Ammon's horn (tissue), 1 donor: Measurements from ENCODE around the gene IGFBP5.

Experiments
- DNase-seq: peaks from one replicate; pipeline ENCODE4 v3.0.0-alpha.2; 2016; ENCODE audit warnings: low spot score

IGFBP5 gene

GRCh38 chr2:216695401-216695821 is at the start of gene IGFBP5:
IGFBP5 (minus strand) TSS chr2:216695549; CDS start chr2:216694775, 774 bp downstream.
- peak; percentile 66 for DNase-seq

- no peak for DNase-seq
These were observed 48.4 kb upstream of the IGFBP5 start for GRCh38 chr2:216743781-216744180.

- no peak for DNase-seq
These were observed 47.1 kb upstream of the IGFBP5 start for GRCh38 chr2:216742411-216742810.

GRCh38 chr2:216741223-216741593 is 45.9 kb upstream of the IGFBP5 start:
- DNase-seq = no peak

GRCh38 chr2:216740557-216741222 is 45.3 kb upstream of the IGFBP5 start:
- no peak for DNase-seq

GRCh38 chr2:216739035-216739434 is 43.7 kb upstream of the IGFBP5 start:
- DNase-seq = no peak

GRCh38 chr2:216737676-216738075 is 42.3 kb upstream of the IGFBP5 start:
- DNase-seq = no peak

GRCh38 chr2:216736326-216736725 is 41.0 kb upstream of the IGFBP5 start:
- DNase-seq = no peak

- DNase-seq = no peak
These were observed 40.3 kb upstream of the IGFBP5 start for GRCh38 chr2:216735668-216736067.

GRCh38 chr2:216735086-216735485 is 39.7 kb upstream of the IGFBP5 start:
- no peak for DNase-seq

- DNase-seq = no peak
These were observed 37.7 kb upstream of the IGFBP5 start for GRCh38 chr2:216733046-216733445.

- DNase-seq = no peak
These were observed 37.0 kb upstream of the IGFBP5 start for GRCh38 chr2:216732334-216732733.

- no peak for DNase-seq
These were observed 36.1 kb upstream of the IGFBP5 start for GRCh38 chr2:216731465-216731864.

- no peak for DNase-seq
These were observed 35.5 kb upstream of the IGFBP5 start for GRCh38 chr2:216730871-216731270.

- DNase-seq = no peak
These were observed 32.2 kb upstream of the IGFBP5 start for GRCh38 chr2:216727346-216728122.

- DNase-seq = no peak
These were observed 28.8 kb upstream of the IGFBP5 start for GRCh38 chr2:216724190-216724589.

- no peak for DNase-seq
These were observed 25.8 kb upstream of the IGFBP5 start for GRCh38 chr2:216721141-216721540.

GRCh38 chr2:216720722-216721121 is 25.4 kb upstream of the IGFBP5 start:
- DNase-seq = no peak

- no peak for DNase-seq
These were observed 22.7 kb upstream of the IGFBP5 start for GRCh38 chr2:216717907-216718615.

GRCh38 chr2:216717491-216717901 is 22.1 kb upstream of the IGFBP5 start:
- DNase-seq = no peak

GRCh38 chr2:216716109-216716508 is 20.8 kb upstream of the IGFBP5 start:
- DNase-seq = no peak

- no peak for DNase-seq
These were observed 20.1 kb upstream of the IGFBP5 start for GRCh38 chr2:216715402-216715974.

- DNase-seq = no peak
These were observed 19.0 kb upstream of the IGFBP5 start for GRCh38 chr2:216714376-216714775.
